ENCODE measurements around the gene BUD31. TPM values are rescaled to one million over a fixed set of nuclear protein-coding genes. Genes with fewer than 3 reads are reported as not detected.
A peak's percentile ranks its signal among the peaks of the same experiment; 100 is the strongest.
"Not testable (repeated sequence)": the region's sequence is repeated elsewhere in the genome, so short reads cannot be mapped to it uniquely, and the experiment has no call there.

Gene BUD31
- total and polyA plus RNA-seq, 9 of the 15 experiments (the other 6 are each of a cell fraction or from before 2014, with no cell fraction given), result 105 to 342 (median 247) TPM

DNA sequence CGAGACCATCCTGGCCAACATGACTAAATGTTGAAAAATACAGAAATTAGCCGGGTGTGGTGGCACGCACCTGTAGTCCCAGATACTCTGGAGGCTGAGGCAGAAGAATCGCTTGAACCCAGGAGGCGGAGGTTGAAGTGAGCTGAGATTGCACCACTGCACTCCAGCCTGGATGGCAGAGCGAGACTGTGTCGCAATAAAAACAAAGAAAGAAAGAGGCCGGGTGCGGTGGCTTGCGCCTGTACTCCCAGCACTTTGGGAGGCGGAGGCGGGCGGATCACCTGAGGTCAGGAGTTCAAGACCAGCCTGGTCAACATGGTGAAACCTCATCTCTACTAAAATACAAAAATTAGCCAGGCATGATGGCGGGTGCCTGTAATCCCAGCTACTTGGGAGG lies 21.5 kb upstream of the BUD31 start:
- ChIA-PET CTCF (ENCODE audit: low intra/inter-chr PET ratio) (interaction anchor here (1.7 to 2.3 kb wide), 2 partner anchors 23 to 113 kb away, joined by 4 to 18 read pairs; no protein-coding TSS in a partner anchor), POLR2A (interaction anchor here (0.7 to 2.5 kb wide), 8 partner anchors 8 to 675 kb away, joined by 3 to 13 read pairs (median 3); no protein-coding TSS in a partner anchor)
- peaks cover 0 to 26% of the 10 kb centered on the region in 2 experiments; a peak in 2 of 5 replicates for H3K4me1 ChIP-seq (replicated peaks in 1 of 2; ENCODE audit: control insufficient read depth in 2 of 2, insufficient read depth in 2 of 2, low read length in 2 of 2)
- in situ Hi-C loops (cut with MboI); H3K4me3 ChIP-seq; H3K9me1 ChIP-seq (ENCODE audit: control insufficient read depth, insufficient read depth, low read length); H3K4me2 ChIP-seq (ENCODE audit: insufficient read depth, low read length); FAIRE-seq; DNase-seq (ENCODE audit: extremely low read depth in 1 of 4, low spot score in 3 of 4); BruUV-seq (replicated peaks); H2AFZ ChIP-seq (ENCODE audit: low read depth, low read length); H3K27me3 ChIP-seq (ENCODE audit: control insufficient read depth in 2 of 2, insufficient read depth in 2 of 2, low read length in 2 of 2); H3K9me3 ChIP-seq (replicated peaks; ENCODE audit: control insufficient read depth, insufficient read depth, low read depth, low read length); H3K27ac ChIP-seq (ENCODE audit: extremely low read depth, low read depth, low read length); ATAC-seq; H3K9ac ChIP-seq (ENCODE audit: insufficient read depth in 1 of 2, low read depth in 2 of 2, low read length in 2 of 2); TF ChIP-seq CREB1 (IDR thresholded peaks at IDR 0.05): not testable (repeated sequence)
- H4K20me1 ChIP-seq (replicated peaks; ENCODE audit: control insufficient read depth, insufficient read depth, low read length), result peaks cover 19% of the 10 kb centered on the region
- peaks cover 81% of the 10 kb centered on the region; the same call in 2 of the 3 replicates for H3K36me3 ChIP-seq (ENCODE audit: control insufficient read depth, insufficient read depth, low read length)
- peak; percentile 86 for TF ChIP-seq CEBPB (tag; IDR thresholded peaks at IDR 0.05)
- peak in 1 of 2 experiments; percentile 10; a peak in 1 of 4 replicates for TF ChIP-seq ARNT (IDR thresholded peaks at IDR 0.05)
- 0 out of 2 replicates have a peak, but pooled peaks have one; percentile 11 for TF ChIP-seq CREB1 (CRISPR knock-in tag; IDR thresholded peaks at IDR 0.05)
- peaks cover 25% of the 10 kb centered on the region for H3K79me2 ChIP-seq (ENCODE audit: control insufficient read depth, insufficient read depth, low read length)
- intact Hi-C loops (cut with micrococcal nuclease), result loop anchor here (1.0 to 5.0 kb wide), 4 partner anchors 22 to 245 kb away; partner anchors contain the start of genes ARPC1A and SMURF1
- 92% methylated on average over 14 of the region's 14 CpGs for WGBS (ENCODE audit: insufficient coverage, low coverage, missing lambda C conversion rate)

DNA sequence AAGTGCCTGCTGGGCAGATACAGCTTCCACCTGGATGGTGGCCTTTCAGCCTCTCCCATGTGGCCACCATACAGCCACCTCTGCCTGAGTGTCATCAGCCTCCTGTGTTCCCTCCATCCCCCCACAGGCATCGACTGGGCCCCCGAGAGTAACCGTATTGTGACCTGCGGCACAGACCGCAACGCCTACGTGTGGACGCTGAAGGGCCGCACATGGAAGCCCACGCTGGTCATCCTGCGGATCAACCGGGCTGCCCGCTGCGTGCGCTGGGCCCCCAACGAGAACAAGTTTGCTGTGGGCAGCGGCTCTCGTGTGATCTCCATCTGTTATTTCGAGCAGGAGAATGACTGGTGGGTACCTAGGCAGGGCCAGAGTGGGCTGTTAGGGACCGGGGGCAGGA lies 20.9 kb upstream of the BUD31 start:
- no peak overlapping the region for H3K9ac ChIP-seq (ENCODE audit: insufficient read depth in 1 of 2, low read depth in 2 of 2, low read length in 2 of 2)
- WGBS (ENCODE audit: insufficient coverage, low coverage, missing lambda C conversion rate), result 97% methylated on average over 20 of the region's 20 CpGs
- no peak for ATAC-seq
- H3K36me3 ChIP-seq (ENCODE audit: control insufficient read depth, insufficient read depth, low read length), result peaks cover 88% of the 10 kb centered on the region; the same call in 2 of the 3 replicates
- peaks cover 6% of the 10 kb centered on the region for H3K9me1 ChIP-seq (ENCODE audit: control insufficient read depth, insufficient read depth, low read length)
- no peak for DNase-seq (ENCODE audit: extremely low read depth in 1 of 4, low spot score in 3 of 4)
- H3K27ac ChIP-seq (ENCODE audit: extremely low read depth, low read depth, low read length), result no peak overlapping the region
- intact Hi-C loops (cut with micrococcal nuclease) (loop anchor here (1.0 to 5.0 kb wide), 4 partner anchors 23 to 246 kb away; partner anchors contain the start of genes ARPC1A and SMURF1), in situ Hi-C loops (cut with MboI) (no loop called here)
- POLR2A ChIA-PET, result interaction anchor here (0.8 to 2.5 kb wide), 4 partner anchors 8 to 107 kb away, joined by 3 to 13 read pairs (median 6); no protein-coding TSS in a partner anchor
- H2AFZ ChIP-seq (ENCODE audit: low read depth, low read length), result no peak overlapping the region
- peaks cover 0 to 33% of the 10 kb centered on the region in 2 experiments; a peak in 2 of 5 replicates for H3K4me1 ChIP-seq (replicated peaks in 1 of 2; ENCODE audit: control insufficient read depth in 2 of 2, insufficient read depth in 2 of 2, low read length in 2 of 2)
- TF ChIP-seq RBFOX2 (IDR thresholded peaks at IDR 0.05; ENCODE audit: low read depth, low read length) (0 out of 2 replicates have a peak, but pooled peaks have one; percentile 36), POLR2G (IDR thresholded peaks at IDR 0.05; ENCODE audit: low read depth, low read length) (peak; percentile 64), SUPT5H (IDR thresholded peaks at IDR 0.05) (0 out of 2 replicates have a peak, but pooled peaks have one; percentile 16), RBM22 (IDR thresholded peaks at IDR 0.05; ENCODE audit: low read depth, low read length, poor library complexity, severe bottlenecking) (peak; percentile 42)
- TF ChIP-seq, protein P1, sequence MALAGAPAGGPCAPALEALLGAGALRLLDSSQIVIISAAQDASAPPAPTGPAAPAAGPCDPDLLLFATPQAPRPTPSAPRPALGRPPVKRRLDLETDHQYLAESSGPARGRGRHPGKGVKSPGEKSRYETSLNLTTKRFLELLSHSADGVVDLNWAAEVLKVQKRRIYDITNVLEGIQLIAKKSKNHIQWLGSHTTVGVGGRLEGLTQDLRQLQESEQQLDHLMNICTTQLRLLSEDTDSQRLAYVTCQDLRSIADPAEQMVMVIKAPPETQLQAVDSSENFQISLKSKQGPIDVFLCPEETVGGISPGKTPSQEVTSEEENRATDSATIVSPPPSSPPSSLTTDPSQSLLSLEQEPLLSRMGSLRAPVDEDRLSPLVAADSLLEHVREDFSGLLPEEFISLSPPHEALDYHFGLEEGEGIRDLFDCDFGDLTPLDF (CRISPR knock-in tag; IDR thresholded peaks at IDR 0.05), result no peak
- TF ChIP-seq, protein P2, sequence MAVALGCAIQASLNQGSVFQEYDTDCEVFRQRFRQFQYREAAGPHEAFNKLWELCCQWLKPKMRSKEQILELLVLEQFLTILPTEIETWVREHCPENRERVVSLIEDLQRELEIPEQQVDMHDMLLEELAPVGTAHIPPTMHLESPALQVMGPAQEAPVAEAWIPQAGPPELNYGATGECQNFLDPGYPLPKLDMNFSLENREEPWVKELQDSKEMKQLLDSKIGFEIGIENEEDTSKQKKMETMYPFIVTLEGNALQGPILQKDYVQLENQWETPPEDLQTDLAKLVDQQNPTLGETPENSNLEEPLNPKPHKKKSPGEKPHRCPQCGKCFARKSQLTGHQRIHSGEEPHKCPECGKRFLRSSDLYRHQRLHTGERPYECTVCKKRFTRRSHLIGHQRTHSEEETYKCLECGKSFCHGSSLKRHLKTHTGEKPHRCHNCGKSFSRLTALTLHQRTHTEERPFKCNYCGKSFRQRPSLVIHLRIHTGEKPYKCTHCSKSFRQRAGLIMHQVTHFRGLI (CRISPR knock-in tag; IDR thresholded peaks at IDR 0.05), result no peak
- peaks cover 22% of the 10 kb centered on the region for H3K79me2 ChIP-seq (ENCODE audit: control insufficient read depth, insufficient read depth, low read length)
- H4K20me1 ChIP-seq (replicated peaks; ENCODE audit: control insufficient read depth, insufficient read depth, low read length), result peaks cover 19% of the 10 kb centered on the region
- BruUV-seq (replicated peaks), result no TSS peak
- no peaks in the 10 kb centered on the region for H3K27me3 ChIP-seq (ENCODE audit: control insufficient read depth in 2 of 2, insufficient read depth in 2 of 2, low read length in 2 of 2)
- H3K9me3 ChIP-seq (replicated peaks; ENCODE audit: control insufficient read depth, insufficient read depth, low read depth, low read length), result no peaks in the 10 kb centered on the region
- no peak for FAIRE-seq
- no peak overlapping the region for H3K4me2 ChIP-seq (ENCODE audit: insufficient read depth, low read length)
- CTCF ChIA-PET (ENCODE audit: low intra/inter-chr PET ratio), result interaction anchor here (2.3 kb wide), 1 partner anchor 24 kb away, joined by 18 read pairs; no protein-coding TSS in a partner anchor
- no peak overlapping the region for H3K4me3 ChIP-seq
